ENCODE data around the gene CPTP.

DNA sequence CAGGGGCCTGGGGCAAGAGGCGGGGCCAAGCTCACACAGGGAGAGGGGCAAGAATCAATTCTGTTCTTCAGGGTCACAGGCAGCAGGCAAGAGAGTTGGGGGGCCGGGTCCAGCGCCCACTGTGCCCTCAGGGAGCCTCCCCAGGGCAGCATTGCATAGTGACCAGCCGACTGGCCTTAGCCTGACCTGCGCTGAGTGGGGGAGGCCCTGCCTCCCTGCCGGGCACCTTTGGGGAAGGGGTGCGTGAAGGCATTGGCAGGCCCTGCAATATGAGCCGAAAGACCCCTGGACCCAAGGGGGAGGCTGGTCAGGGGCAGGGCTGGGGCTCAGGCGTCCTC lies 32.2 kb upstream of the CPTP start:
- no peak for TF ChIP-seq POLR2A (IDR thresholded peaks at IDR 0.05; ENCODE audit: low read depth)
- TF ChIP-seq, protein P1, sequence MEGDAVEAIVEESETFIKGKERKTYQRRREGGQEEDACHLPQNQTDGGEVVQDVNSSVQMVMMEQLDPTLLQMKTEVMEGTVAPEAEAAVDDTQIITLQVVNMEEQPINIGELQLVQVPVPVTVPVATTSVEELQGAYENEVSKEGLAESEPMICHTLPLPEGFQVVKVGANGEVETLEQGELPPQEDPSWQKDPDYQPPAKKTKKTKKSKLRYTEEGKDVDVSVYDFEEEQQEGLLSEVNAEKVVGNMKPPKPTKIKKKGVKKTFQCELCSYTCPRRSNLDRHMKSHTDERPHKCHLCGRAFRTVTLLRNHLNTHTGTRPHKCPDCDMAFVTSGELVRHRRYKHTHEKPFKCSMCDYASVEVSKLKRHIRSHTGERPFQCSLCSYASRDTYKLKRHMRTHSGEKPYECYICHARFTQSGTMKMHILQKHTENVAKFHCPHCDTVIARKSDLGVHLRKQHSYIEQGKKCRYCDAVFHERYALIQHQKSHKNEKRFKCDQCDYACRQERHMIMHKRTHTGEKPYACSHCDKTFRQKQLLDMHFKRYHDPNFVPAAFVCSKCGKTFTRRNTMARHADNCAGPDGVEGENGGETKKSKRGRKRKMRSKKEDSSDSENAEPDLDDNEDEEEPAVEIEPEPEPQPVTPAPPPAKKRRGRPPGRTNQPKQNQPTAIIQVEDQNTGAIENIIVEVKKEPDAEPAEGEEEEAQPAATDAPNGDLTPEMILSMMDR (IDR thresholded peaks at IDR 0.05): no peak

All from esophagus muscularis mucosa (tissue), 3 donors.